Spleen (tissue), 11 donors: ENCODE results near the gene TERT. TPM values are rescaled to one million over a fixed set of nuclear protein-coding genes. Genes with fewer than 3 reads are reported as not detected.

Source experiments
- DNase-seq: peaks from one replicate; pipeline ENCODE4 v3.0.0-alpha.2; 2020
- H3K27ac ChIP-seq, 8 donors: fragments of 200-600 bp; sonication (generic) in 7 of 8; 1 replicate in 4 of 8; 2 replicates in 4 of 8; pipeline versions ENCODE4 v1.5.0 to v1.8.0; 2016 to 2021; ENCODE audit warnings: inconsistent platforms in 4 of 8, mild to moderate bottlenecking in 4 of 8, moderate library complexity in 1 of 8
- H3K27me3 ChIP-seq, 7 donors: fragments of 200-600 bp; sonication (generic) in 6 of 7; replicated peaks in 1 of 7; 1 replicate in 4 of 7; 2 replicates in 3 of 7; pipeline versions ENCODE4 v1.5.0 to v1.8.0; 2016 to 2021; ENCODE audit warnings: inconsistent platforms in 3 of 7, mild to moderate bottlenecking in 1 of 7
- H3K36me3 ChIP-seq, 6 donors: fragments of 200-600 bp; sonication (generic) in 5 of 6; 1 replicate in 4 of 6; 2 replicates in 2 of 6; pipeline versions ENCODE4 v1.5.0 to v1.8.0; 2016 to 2021; ENCODE audit warnings: inconsistent platforms in 2 of 6
- H3K4me1 ChIP-seq, 6 donors: fragments of 200-600 bp; sonication (generic) in 5 of 6; 1 replicate in 3 of 6; 2 replicates in 3 of 6; pipeline versions ENCODE4 v1.5.0 to v1.8.0; 2016 to 2021; ENCODE audit warnings: inconsistent platforms in 3 of 6
- H3K4me3 ChIP-seq, 8 donors: fragments of 200-600 bp; sonication (generic) in 7 of 8; 1 replicate in 4 of 8; 2 replicates in 4 of 8; pipeline versions ENCODE4 v1.5.0 to v1.8.0; 2016 to 2021; ENCODE audit warnings: inconsistent platforms in 4 of 8, mild to moderate bottlenecking in 4 of 8, moderate library complexity in 2 of 8
- H3K9me3 ChIP-seq, 8 donors: fragments of 200-600 bp; sonication (generic) in 7 of 8; 1 replicate in 4 of 8; 2 replicates in 4 of 8; pipeline versions ENCODE4 v1.5.0 to v1.8.0; 2016 to 2021; ENCODE audit warnings: inconsistent platforms in 4 of 8
- CTCF ChIP-seq, 11 experiments: fragments of 200-600 bp in 7 of 11; fragments of 450-650 bp in 4 of 11; sonication (generic) in 4 of 11; IDR thresholded peaks in 8 of 11; conservative IDR thresholded peaks in 3 of 11; 1 replicate in 7 of 11; 2 replicates in 4 of 11; pipeline versions ENCODE4 v1.4.0 to v1.8.0; 2016 to 2021; ENCODE audit warnings: antibody characterized with exemption in 11 of 11, inconsistent platforms in 4 of 11, mild to moderate bottlenecking in 1 of 11
- POLR2A ChIP-seq, 3 donors: fragments of 450-650 bp; IDR thresholded peaks; one replicate each; pipeline ENCODE4 v1.5.1; 2017; ENCODE audit warnings: antibody characterized with exemption in 3 of 3, mild to moderate bottlenecking in 1 of 3
- POLR2AphosphoS5 ChIP-seq, 3 donors: sonication (generic); formaldehyde crosslinking; IDR thresholded peaks; one replicate each; pipeline ENCODE4 v1.5.1; 2017; ENCODE audit warnings: antibody characterized with exemption in 3 of 3
- WGBS, 5 donors: extraction: QIAGEN DNeasy Blood & Tissue Kit in 3 of 5; methylation state at CpG; one replicate each; pipeline versions ENCODE4 v1.1.5 to v1.1.7; 2013 to 2018; 5-methylcytosine and 5-hydroxymethylcytosine counted together
- intact Hi-C: fragments of 100-400 bp; cut with DNase I; formaldehyde crosslinking; loops from one replicate; pipeline ENCODE4 v1.15.0; 2023; ENCODE audit warnings: low total_unique reads
- polyA plus RNA-seq, 3 donors: library from polyadenylated mRNA; stranded (reverse); fragments of 200-250 nt; gene quantifications; one replicate each; pipeline ENCODE4 v1.2.1, GENCODE V29; 2013
- total RNA-seq, 7 donors: library from RNA; depleted of rRNA in 3 of 7; stranded (reverse); fragments of >200 nt in 3 of 7; fragmentation: NEBNext Ultra II Directional in 4 of 7; extraction: Animal tissue kit (Norgen Biotek cat#: 25700) in 4 of 7; gene quantifications; one replicate each; pipeline versions ENCODE4 v1.1.0 to v1.2.1, GENCODE V29; 2016 to 2021
- donor health status: healthy with polysubstance abuse.
- donor health status: DM: no; HTN: no; CAD: no; lungs with moderate emphysema.
- donor health status: DM: no; HTN: no; CAD: no.
- donor health status: Bipolar disorder and iron deficiency.
- donor health status: healthy.
- donor health status: DM: no; HTN: no; CAD: no.
- donor health status: DM: yes; HTN: yes; CAD: no.

TERT gene
- total and polyA plus RNA-seq, 10 donors = 0.09 to 5.3 (median 0.40) TPM; not detected in 2

GRCh38 chr5:1208743-1209488 lies 86.0 kb downstream of the TERT start:
- no peaks in the 10 kb centered on the region for H3K9me3 ChIP-seq
- H3K36me3 ChIP-seq = no peaks in the 10 kb centered on the region
- H3K4me3 ChIP-seq = no peak overlapping the region
- 76 to 86% (median 80%) methylated on average over 13 to 24 of the region's 24 CpGs for WGBS, 5 donors
- no peak for TF ChIP-seq POLR2AphosphoS5 (IDR thresholded peaks at IDR 0.05)
- TF ChIP-seq POLR2A (IDR thresholded peaks at IDR 0.05) = no peak
- TF ChIP-seq CTCF (IDR thresholded peaks at IDR 0.05 in 8 of 11, conservative IDR thresholded peaks at IDR 0.05 in 3 of 11) = peak in 6 of 11 experiments; percentile 19 to 47 (median 28)
- DNase-seq = no peak
- no peak overlapping the region for H3K27ac ChIP-seq
- intact Hi-C loops = no loop called here
- peaks cover 0 to 11% (median 0%) of the 10 kb centered on the region in 6 donors for H3K4me1 ChIP-seq
- H3K27me3 ChIP-seq = peaks cover 0 to 51% (median 0%) of the 10 kb centered on the region in 7 donors

DNA sequence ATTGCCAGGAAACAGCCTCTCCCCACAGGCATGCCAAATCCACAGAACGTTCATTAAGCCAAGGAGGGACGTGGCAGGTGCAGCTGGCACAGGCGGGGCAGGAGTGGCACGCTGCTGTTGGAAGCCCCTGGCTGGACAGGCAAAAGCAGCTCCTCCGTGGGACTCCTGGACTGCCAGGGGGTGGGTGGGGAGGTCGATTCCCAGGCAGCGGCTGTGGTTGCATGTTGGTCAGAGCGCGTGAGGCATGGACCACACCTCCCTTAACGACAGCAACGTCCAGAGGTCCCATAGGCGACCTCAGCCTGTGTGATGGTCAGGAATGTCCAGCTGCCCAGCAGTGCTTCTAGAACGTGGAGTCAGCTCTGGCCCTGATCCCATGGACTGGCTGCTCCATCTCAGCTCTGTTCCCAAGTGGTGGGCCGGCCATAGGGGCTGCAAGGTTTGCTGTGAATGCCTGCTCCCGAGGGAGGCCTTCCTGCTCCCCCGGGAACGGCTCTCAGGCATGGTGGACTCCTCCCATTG lies 86.6 kb downstream of the TERT start:
- intact Hi-C loops = no loop called here
- no peak for TF ChIP-seq CTCF (IDR thresholded peaks at IDR 0.05 in 8 of 11, conservative IDR thresholded peaks at IDR 0.05 in 3 of 11)
- no peak for TF ChIP-seq POLR2A (IDR thresholded peaks at IDR 0.05)
- TF ChIP-seq POLR2AphosphoS5 (IDR thresholded peaks at IDR 0.05) = no peak
- WGBS, 5 donors = 72 to 86% (median 77%) methylated on average over 13 to 17 of the region's 17 CpGs

DNA sequence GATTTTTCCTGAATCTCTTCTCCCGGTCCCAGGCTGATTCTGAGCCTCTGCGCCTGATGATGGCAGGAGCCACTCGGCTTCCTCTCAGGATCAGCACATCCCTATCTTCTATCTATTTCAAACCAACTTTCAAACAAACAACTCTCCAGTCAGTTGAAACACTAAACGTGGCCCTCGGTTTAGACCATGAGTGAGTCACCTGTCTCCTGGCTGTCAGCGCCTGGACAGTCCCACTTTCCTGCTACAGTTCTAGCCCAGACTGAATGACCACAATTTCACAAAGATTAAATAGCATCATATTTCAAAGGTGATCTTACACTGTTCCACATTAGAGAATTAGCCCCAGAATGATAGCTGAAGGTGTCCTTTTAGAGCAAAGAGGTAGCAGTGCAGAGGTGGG lies 87.3 kb downstream of the TERT start:
- no peak for TF ChIP-seq POLR2AphosphoS5 (IDR thresholded peaks at IDR 0.05)
- TF ChIP-seq CTCF (IDR thresholded peaks at IDR 0.05 in 8 of 11, conservative IDR thresholded peaks at IDR 0.05 in 3 of 11) = no peak
- no peak for TF ChIP-seq POLR2A (IDR thresholded peaks at IDR 0.05)
- Histone ChIP-seq H3K27me3 (peaks cover 0 to 60% (median 0%) of the 10 kb centered on the region in 7 donors), H3K4me3 (no peak overlapping the region), H3K36me3 (no peaks in the 10 kb centered on the region), H3K9me3 (no peaks in the 10 kb centered on the region), H3K27ac (no peak overlapping the region), H3K4me1 (peaks cover 0 to 11% (median 0%) of the 10 kb centered on the region in 6 donors)
- no peak for DNase-seq
- intact Hi-C loops = no loop called here
- 77 to 92% (median 85%) methylated on average over 6 of the region's 6 CpGs for WGBS, 5 donors

More for the DNA sequence above, 86.6 kb downstream of the TERT start:
- Histone ChIP-seq H3K9me3 (no peaks in the 10 kb centered on the region), H3K4me3 (no peak overlapping the region), H3K36me3 (no peaks in the 10 kb centered on the region), H3K27me3 (peaks cover 0 to 52% (median 0%) of the 10 kb centered on the region in 7 donors), H3K4me1 (peaks cover 0 to 11% (median 0%) of the 10 kb centered on the region in 6 donors), H3K27ac (no peak overlapping the region)
- DNase-seq = no peak
